Measurements from ENCODE around the gene ZFAND3. TPM values are rescaled to one million over a fixed set of nuclear protein-coding genes. Genes with fewer than 3 reads are reported as not detected.

ZFAND3 gene
- total RNA-seq, 4 donors from 2014 or later = 45.0 to 55.2 (median 49.5) TPM

DNA sequence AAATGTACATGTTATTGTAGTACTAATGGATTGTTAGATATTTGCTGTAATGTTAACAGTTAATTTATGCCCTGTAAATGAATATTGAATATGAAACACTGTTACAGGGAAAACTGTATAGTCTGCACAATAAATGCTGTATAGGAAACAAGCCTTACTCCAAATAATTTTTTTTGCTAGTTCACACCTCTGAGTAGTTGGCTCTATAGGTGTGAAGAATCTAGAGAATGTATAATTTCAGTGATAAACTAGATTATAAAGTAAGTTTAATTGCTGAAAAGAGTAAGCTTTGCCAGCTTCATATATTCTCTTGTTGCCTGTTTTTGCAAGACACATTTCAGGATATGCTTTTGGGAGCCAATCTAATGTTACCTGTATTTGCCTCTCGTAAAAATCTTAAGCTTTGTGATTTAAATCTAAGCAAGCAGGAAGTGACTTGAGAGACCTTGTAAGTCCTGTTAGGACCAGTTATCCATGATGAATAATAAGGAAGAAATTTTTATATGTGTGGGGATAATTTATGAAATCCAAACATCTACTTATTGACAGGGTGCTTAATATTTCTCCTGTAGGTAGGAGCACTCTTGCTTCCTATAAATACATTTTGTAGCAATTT, 232.4 kb downstream of the ZFAND3 start:
- Histone ChIP-seq H3K4me3 (no peak overlapping the region), H3K4me1 (peaks cover 4 to 14% of the 10 kb centered on the region in 2 donors), H3K36me3 (no peaks in the 10 kb centered on the region), H3K9me3 (no peaks in the 10 kb centered on the region), H3K27ac (no peak overlapping the region), H3K27me3 (no peaks in the 10 kb centered on the region)
- TF ChIP-seq POLR2A (IDR thresholded peaks at IDR 0.05) (no peak), CTCF (IDR thresholded peaks at IDR 0.05 in 4 of 5, conservative IDR thresholded peaks at IDR 0.05 in 1 of 5) (no peak)
- ATAC-seq (no peak), DNase-seq (no peak)
- intact Hi-C loops (cut with DNase I; ENCODE audit: low total_unique reads) (no loop called here), in situ Hi-C loops (cut with MboI; ENCODE audit: low sequenced_read_pairs in 4 of 4) (no loop called here)

GRCh38 chr6:38054527-38055202, 235.1 kb downstream of the ZFAND3 start:
- DNase-seq (no peak), ATAC-seq (no peak)
- H3K36me3 ChIP-seq = no peaks in the 10 kb centered on the region
- no peak overlapping the region for H3K27ac ChIP-seq
- H3K9me3 ChIP-seq = no peaks in the 10 kb centered on the region
- TF ChIP-seq CTCF (IDR thresholded peaks at IDR 0.05 in 4 of 5, conservative IDR thresholded peaks at IDR 0.05 in 1 of 5) (no peak), POLR2A (IDR thresholded peaks at IDR 0.05) (no peak)
- H3K4me1 ChIP-seq = peaks cover 14 to 15% of the 10 kb centered on the region in 2 donors
- intact Hi-C loops (cut with DNase I; ENCODE audit: low total_unique reads) (no loop called here), in situ Hi-C loops (cut with MboI; ENCODE audit: low sequenced_read_pairs in 4 of 4) (no loop called here)
- H3K27me3 ChIP-seq = no peaks in the 10 kb centered on the region
- H3K4me3 ChIP-seq = no peak overlapping the region

DNA sequence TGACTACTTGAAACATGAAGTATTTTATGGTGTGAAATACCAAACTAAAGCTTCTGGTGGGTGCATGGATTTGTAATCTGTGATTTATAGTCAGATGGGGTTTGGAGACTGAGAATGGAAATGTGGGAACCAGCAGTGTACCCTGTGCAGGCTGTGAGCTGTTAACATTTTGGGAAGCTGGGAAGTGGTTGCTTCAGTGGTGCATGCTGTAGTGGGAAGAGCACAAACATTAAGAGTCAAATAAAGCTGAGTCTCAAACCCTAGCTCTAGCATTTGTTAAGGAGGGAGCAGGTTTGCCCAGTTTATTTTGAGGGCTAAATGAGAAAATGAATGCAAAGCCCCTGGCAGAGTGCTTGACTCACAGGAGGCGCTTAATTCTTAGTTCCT, 235.7 kb downstream of the ZFAND3 start:
- TF ChIP-seq CTCF (IDR thresholded peaks at IDR 0.05 in 4 of 5, conservative IDR thresholded peaks at IDR 0.05 in 1 of 5) = no peak
- TF ChIP-seq POLR2A (IDR thresholded peaks at IDR 0.05) = no peak
- Histone ChIP-seq H3K36me3 (no peaks in the 10 kb centered on the region), H3K27me3 (no peaks in the 10 kb centered on the region), H3K4me1 (peaks cover 14 to 15% of the 10 kb centered on the region in 2 donors), H3K4me3 (no peak overlapping the region), H3K27ac (no peak overlapping the region), H3K9me3 (no peaks in the 10 kb centered on the region)
- intact Hi-C loops (cut with DNase I; ENCODE audit: low total_unique reads) (no loop called here), in situ Hi-C loops (cut with MboI; ENCODE audit: low sequenced_read_pairs in 4 of 4) (no loop called here)
- no peak for DNase-seq
- ATAC-seq = no peak

DNA sequence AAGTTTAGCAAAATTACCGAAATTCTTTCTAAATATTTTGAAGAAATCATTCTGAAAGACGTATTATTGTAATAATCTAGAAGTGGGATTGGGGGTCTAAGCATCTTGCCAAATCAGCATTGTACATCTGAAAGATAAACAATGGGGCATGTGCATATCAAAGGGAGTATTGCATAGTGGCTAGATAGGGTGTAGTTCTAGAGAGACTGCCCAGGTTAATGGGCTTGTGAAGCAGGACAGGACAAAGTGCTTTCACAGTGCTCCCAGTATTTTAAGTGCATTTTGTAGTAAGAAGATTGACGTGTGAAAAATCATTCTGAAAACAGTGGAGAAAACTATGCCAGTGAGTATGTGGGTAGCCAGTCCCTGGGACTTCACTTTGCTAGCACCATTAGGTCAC, 236.8 kb downstream of the ZFAND3 start:
- TF ChIP-seq POLR2A (IDR thresholded peaks at IDR 0.05) = no peak
- TF ChIP-seq CTCF (IDR thresholded peaks at IDR 0.05 in 4 of 5, conservative IDR thresholded peaks at IDR 0.05 in 1 of 5) = no peak
- intact Hi-C loops (cut with DNase I; ENCODE audit: low total_unique reads) = no loop called here
- H3K9me3 ChIP-seq = no peaks in the 10 kb centered on the region
- in situ Hi-C loops (cut with MboI; ENCODE audit: low sequenced_read_pairs in 4 of 4) = no loop called here
- ATAC-seq = no peak
- H3K27ac ChIP-seq = no peak overlapping the region
- peaks cover 14 to 15% of the 10 kb centered on the region in 2 donors for H3K4me1 ChIP-seq
- H3K4me3 ChIP-seq = no peak overlapping the region
- no peaks in the 10 kb centered on the region for H3K27me3 ChIP-seq
- peaks cover 0 to under 1% of the 10 kb centered on the region in 2 donors for H3K36me3 ChIP-seq
- no peak for DNase-seq

All from gastrocnemius medialis (tissue), 4 donors.